B cell (primary cell): Measurements from ENCODE around the gene PROCA1. TPM values are rescaled to one million over a fixed set of nuclear protein-coding genes. Genes with fewer than 3 reads are reported as not detected.

Experiments
- ATAC-seq: fragments of 200-7000 bp; cut with Tn5 transposase; one replicate; pipeline ENCODE4 v1.10.0; 2021; ENCODE audit warnings: low read depth, mild to moderate bottlenecking, moderate number of reproducible peaks, moderate library complexity
- CTCF ChIA-PET: fragments of 350-600 bp; sonication (Branson Sonifier 250); formaldehyde crosslinking; loops from one replicate; lab custom pipeline; 2021; ENCODE audit warnings: antibody characterized with exemption, inconsistent platforms; lab: Charles Lee
- POLR2A ChIA-PET: fragments of 350-600 bp; sonication (Branson Sonifier 250); formaldehyde crosslinking; loops from one replicate; lab custom pipeline; 2021; ENCODE audit warnings: antibody characterized with exemption; lab: Charles Lee
- DNase-seq: peaks from one replicate; pipeline ENCODE4 v3.0.0; 2013
- H2AFZ ChIP-seq: 2 replicates; pipeline ENCODE4 v1.6.1; 2012; ENCODE audit warnings: mild to moderate bottlenecking, low read depth, low read length; ENCODE audit not compliant: insufficient read depth, poor library complexity, severe bottlenecking
- H3K27ac ChIP-seq, 2 donors: 1 replicate in 1 of 2; 2 replicates in 1 of 2; pipeline ENCODE4 v1.5.1; 2012 to 2013; ENCODE audit warnings: low read length in 2 of 2, mild to moderate bottlenecking in 2 of 2, moderate library complexity in 1 of 2
- H3K27me3 ChIP-seq, 4 experiments: fragments of 200-600 bp in 1 of 4; sonication (generic) in 1 of 4; replicated peaks in 1 of 4; 1 replicate in 2 of 4; 2 replicates in 2 of 4; pipeline versions ENCODE4 v1.6.1 to v1.7.0; 2013 to 2016; ENCODE audit warnings: low read length in 3 of 4, mild to moderate bottlenecking in 2 of 4, mixed read lengths in 1 of 4, moderate library complexity in 1 of 4; ENCODE audit not compliant: insufficient read depth in 4 of 4, control insufficient read depth in 3 of 4; ENCODE audit errors: control extremely low read depth in 1 of 4
- H3K36me3 ChIP-seq, 2 experiments: replicated peaks in 1 of 2; 1 replicate in 1 of 2; 2 replicates in 1 of 2; pipeline versions ENCODE4 v1.6.1 to v1.7.1; 2013; ENCODE audit warnings: low read length in 1 of 2; ENCODE audit not compliant: insufficient read depth in 2 of 2, control insufficient read depth in 1 of 2; ENCODE audit errors: control extremely low read depth in 1 of 2, extremely low read depth in 1 of 2
- H3K4me1 ChIP-seq, 2 donors: fragments of 200-600 bp in 1 of 2; sonication (generic) in 1 of 2; 1 replicate in 1 of 2; 2 replicates in 1 of 2; pipeline versions ENCODE4 v1.5.1 to v1.6.1; 2013 to 2017; ENCODE audit warnings: low read length in 2 of 2; ENCODE audit not compliant: control insufficient read depth in 2 of 2, insufficient read depth in 2 of 2
- H3K4me2 ChIP-seq: replicated peaks from 2 replicates; pipeline ENCODE3; 2012; ENCODE audit warnings: mild to moderate bottlenecking, low read depth, low read length; ENCODE audit not compliant: poor library complexity, severe bottlenecking
- H3K4me3 ChIP-seq, 5 experiments: fragments of 200-600 bp in 1 of 5; sonication (generic) in 1 of 5; 1 replicate in 3 of 5; 2 replicates in 2 of 5; pipeline versions ENCODE4 v1.5.1 to v1.7.0; 2011 to 2016; ENCODE audit warnings: low read length in 4 of 5, mild to moderate bottlenecking in 4 of 5, low read depth in 2 of 5, control low read depth in 1 of 5, moderate library complexity in 1 of 5; ENCODE audit not compliant: insufficient read depth in 1 of 5; ENCODE audit errors: control extremely low read depth in 1 of 5, extremely low read depth in 1 of 5
- H3K79me2 ChIP-seq: fragments of 200-600 bp; sonication (generic); one replicate; pipeline ENCODE4 v1.6.0; 2016; ENCODE audit warnings: low read length; ENCODE audit not compliant: control insufficient read depth, insufficient read depth
- H3K9ac ChIP-seq: fragments of 200-600 bp; sonication (generic); 2 replicates; pipeline ENCODE4 v1.6.1; 2017; ENCODE audit warnings: mild to moderate bottlenecking, low read length, moderate library complexity
- H3K9me3 ChIP-seq, 3 donors: one replicate each; pipeline versions ENCODE4 v1.6.1 to v1.7.1; 2013; ENCODE audit warnings: low read length in 2 of 3; ENCODE audit not compliant: control insufficient read depth in 2 of 3, insufficient read depth in 1 of 3; ENCODE audit errors: control extremely low read depth in 1 of 3
- H4K20me1 ChIP-seq: 2 replicates; pipeline ENCODE4 v1.6.0; 2012; ENCODE audit warnings: mild to moderate bottlenecking, low read length; ENCODE audit not compliant: insufficient read depth, control insufficient read depth, poor library complexity, severe bottlenecking
- H3K27ac Mint-ChIP-seq: one replicate; pipeline ENCODE4 v1.8.0; 2021; ENCODE audit warnings: mixed read lengths
- H3K27me3 Mint-ChIP-seq: one replicate; pipeline ENCODE4 v1.8.0; 2021; ENCODE audit warnings: mixed read lengths
- H3K4me1 Mint-ChIP-seq: one replicate; pipeline ENCODE4 v1.8.0; 2021; ENCODE audit warnings: mixed read lengths
- H3K4me3 Mint-ChIP-seq: one replicate; pipeline ENCODE4 v1.8.0; 2021; ENCODE audit warnings: mixed read lengths
- H3K9me3 Mint-ChIP-seq: one replicate; pipeline ENCODE4 v1.8.0; 2022; ENCODE audit warnings: mixed read lengths; ENCODE audit not compliant: insufficient read depth
- EZH2 ChIP-seq: IDR thresholded peaks from 2 replicates; pipeline ENCODE4 v1.6.1; 2012; ENCODE audit warnings: borderline replicate concordance, low read depth, mild to moderate bottlenecking, moderate library complexity, low read length; ENCODE audit not compliant: insufficient read depth, poor library complexity, severe bottlenecking
- WGBS: methylation state at CpG from one replicate; pipeline ENCODE4 v1.1.5; 2013; ENCODE audit warnings: missing lambda C conversion rate; ENCODE audit not compliant: insufficient coverage; 5-methylcytosine and 5-hydroxymethylcytosine counted together
- intact Hi-C: fragments of 100-400 bp; cut with micrococcal nuclease; formaldehyde crosslinking; loops from one replicate; pipeline ENCODE4 v1.10.0; 2022
- polyA plus RNA-seq: library from polyadenylated mRNA; depleted of rRNA; stranded (reverse); fragments of >200 nt; gene quantifications from 2 replicates; pipeline ENCODE4 v1.2.3, GENCODE V29; 2012
- total RNA-seq, 2 donors: library from RNA; stranded (reverse); fragments of 120-200 nt in 1 of 2; gene quantifications; 1 replicate in 1 of 2; 2 replicates in 1 of 2; pipeline versions ENCODE4 v1.2.3 to v1.2.4, GENCODE V29; 2013 to 2022
- TF ChIP-seq, protein P1 (sequence below): fragments of 200-600 bp; IDR thresholded peaks from one replicate; pipeline ENCODE4 v1.8.0; 2022; ENCODE audit warnings: antibody characterized with exemption, mild to moderate bottlenecking

Gene PROCA1
- total and polyA plus RNA-seq, 2 donors (not counting 1 experiment from before 2014, with no cell fraction given): 7.4 to 26.8 TPM

- intact Hi-C loops: no loop called here
- Mint-ChIP-seq H3K4me1 (peaks cover 4% of the 10 kb centered on the region), H3K27ac (no peak overlapping the region), H3K4me3 (no peak overlapping the region), H3K9me3 (no peaks in the 10 kb centered on the region), H3K27me3 (no peaks in the 10 kb centered on the region)
- Histone ChIP-seq H3K4me1 (peaks cover 0 to 3% of the 10 kb centered on the region in 2 donors), H3K27ac (no peak overlapping the region), H4K20me1 (peaks cover 28% of the 10 kb centered on the region), H3K79me2 (peaks cover 36% of the 10 kb centered on the region), H3K9ac (no peak overlapping the region), H3K36me3 (peaks cover 4 to 44% of the 10 kb centered on the region in 2 experiments), H2AFZ (no peak overlapping the region), H3K4me2 (no peak overlapping the region), H3K27me3 (no peaks in the 10 kb centered on the region), H3K9me3 (no peaks in the 10 kb centered on the region), H3K4me3 (no peak overlapping the region)
- ChIA-PET POLR2A (no interaction called here), CTCF (interaction anchor here (0.7 to 1.5 kb wide), 4 partner anchors 8 to 170 kb away, joined by 3 to 7 read pairs (median 3); partner anchors contain the start of gene TLCD1)
- peak; percentile 29 for DNase-seq
- WGBS: 95% methylated on average over 2 of the region's 5 CpGs
- no peak for TF ChIP-seq EZH2
- TF ChIP-seq, protein P1, sequence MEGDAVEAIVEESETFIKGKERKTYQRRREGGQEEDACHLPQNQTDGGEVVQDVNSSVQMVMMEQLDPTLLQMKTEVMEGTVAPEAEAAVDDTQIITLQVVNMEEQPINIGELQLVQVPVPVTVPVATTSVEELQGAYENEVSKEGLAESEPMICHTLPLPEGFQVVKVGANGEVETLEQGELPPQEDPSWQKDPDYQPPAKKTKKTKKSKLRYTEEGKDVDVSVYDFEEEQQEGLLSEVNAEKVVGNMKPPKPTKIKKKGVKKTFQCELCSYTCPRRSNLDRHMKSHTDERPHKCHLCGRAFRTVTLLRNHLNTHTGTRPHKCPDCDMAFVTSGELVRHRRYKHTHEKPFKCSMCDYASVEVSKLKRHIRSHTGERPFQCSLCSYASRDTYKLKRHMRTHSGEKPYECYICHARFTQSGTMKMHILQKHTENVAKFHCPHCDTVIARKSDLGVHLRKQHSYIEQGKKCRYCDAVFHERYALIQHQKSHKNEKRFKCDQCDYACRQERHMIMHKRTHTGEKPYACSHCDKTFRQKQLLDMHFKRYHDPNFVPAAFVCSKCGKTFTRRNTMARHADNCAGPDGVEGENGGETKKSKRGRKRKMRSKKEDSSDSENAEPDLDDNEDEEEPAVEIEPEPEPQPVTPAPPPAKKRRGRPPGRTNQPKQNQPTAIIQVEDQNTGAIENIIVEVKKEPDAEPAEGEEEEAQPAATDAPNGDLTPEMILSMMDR: no peak
- ATAC-seq: no peak
These were observed 44.5 kb upstream of the PROCA1 start for GRCh38 chr17:28756049-28756804.

- no peak overlapping the region for H3K9ac ChIP-seq
- Mint-ChIP-seq H3K27ac (no peak overlapping the region), H3K4me1 (peaks cover 3% of the 10 kb centered on the region), H3K4me3 (no peak overlapping the region), H3K9me3 (no peaks in the 10 kb centered on the region), H3K27me3 (no peaks in the 10 kb centered on the region)
- H3K36me3 ChIP-seq: peaks cover 2 to 46% of the 10 kb centered on the region in 2 experiments
- peaks cover 34% of the 10 kb centered on the region for H4K20me1 ChIP-seq
- POLR2A ChIA-PET: no interaction called here
- H3K4me1 ChIP-seq: peaks cover 3% of the 10 kb centered on the region in 2 donors
- no peak overlapping the region for H3K4me3 ChIP-seq
- DNase-seq (peak; percentile 27), ATAC-seq (no peak)
- CTCF ChIA-PET: interaction anchor here (1.5 to 18.9 kb wide), 3 partner anchors 8 to 29 kb away, joined by 7 to 1020 read pairs (median 14); partner anchors contain the start of genes NEK8, RPL23A and TLCD1
- H3K79me2 ChIP-seq: peaks cover 42% of the 10 kb centered on the region
- no peak overlapping the region for H3K4me2 ChIP-seq
- intact Hi-C loops: no loop called here
- 95% methylated on average over 3 of the region's 7 CpGs for WGBS
- H3K27ac ChIP-seq: no peak overlapping the region
- H3K27me3 ChIP-seq: no peaks in the 10 kb centered on the region
- H2AFZ ChIP-seq: no peak overlapping the region
- H3K9me3 ChIP-seq: no peaks in the 10 kb centered on the region
- TF ChIP-seq, protein P1: no peak
- no peak for TF ChIP-seq EZH2
These were observed 43.8 kb upstream of the PROCA1 start for GRCh38 chr17:28755486-28755885.
